Fibroblast of pulmonary artery (primary cell): ENCODE data around the gene CLDN16.

ENCODE experiments used
- DNase-seq: peaks from one replicate; pipeline ENCODE4 v3.0.0-alpha.2; 2010; ENCODE audit warnings: low read depth
- H3K4me3 ChIP-seq: replicated peaks from 2 replicates; pipeline ENCODE4 v1.5.1; 2011; ENCODE audit warnings: low read depth, mild to moderate bottlenecking, control low read depth, low read length, moderate library complexity
- TF ChIP-seq, protein P1 (sequence below): IDR thresholded peaks from 2 replicates; pipeline ENCODE4 v1.5.1; 2011; ENCODE audit warnings: mild to moderate bottlenecking, control low read depth, low read length, inconsistent platforms; ENCODE audit errors: missing control alignments

CLDN16 gene

DNA sequence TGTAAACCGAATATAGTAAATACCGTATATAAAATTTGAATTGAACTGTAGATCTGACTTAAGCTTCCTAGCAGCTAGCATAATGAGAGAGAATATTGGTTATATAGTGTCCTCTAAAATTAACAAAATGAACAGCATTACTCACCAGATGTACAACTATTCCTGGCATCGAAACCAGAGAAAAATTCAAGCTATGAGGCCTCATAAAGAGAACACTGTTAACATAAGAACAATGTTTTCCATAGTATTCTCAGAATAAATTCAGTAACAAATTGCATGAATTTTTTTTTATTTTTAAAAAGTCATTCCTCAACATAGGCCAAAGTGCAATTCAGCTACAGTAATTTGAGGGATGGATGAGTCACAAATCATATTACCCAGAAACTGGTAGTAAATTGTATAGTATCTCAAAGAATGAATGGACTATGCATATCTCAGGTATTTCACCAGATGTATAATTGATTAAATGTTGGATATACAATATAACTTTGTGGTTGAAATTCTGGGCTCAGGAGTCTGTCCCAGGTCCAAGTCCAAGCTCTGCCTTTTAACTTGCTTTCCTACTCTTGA lies 56.7 kb downstream of the CLDN16 start:
- no peak overlapping the region for H3K4me3 ChIP-seq
- TF ChIP-seq, protein P1, sequence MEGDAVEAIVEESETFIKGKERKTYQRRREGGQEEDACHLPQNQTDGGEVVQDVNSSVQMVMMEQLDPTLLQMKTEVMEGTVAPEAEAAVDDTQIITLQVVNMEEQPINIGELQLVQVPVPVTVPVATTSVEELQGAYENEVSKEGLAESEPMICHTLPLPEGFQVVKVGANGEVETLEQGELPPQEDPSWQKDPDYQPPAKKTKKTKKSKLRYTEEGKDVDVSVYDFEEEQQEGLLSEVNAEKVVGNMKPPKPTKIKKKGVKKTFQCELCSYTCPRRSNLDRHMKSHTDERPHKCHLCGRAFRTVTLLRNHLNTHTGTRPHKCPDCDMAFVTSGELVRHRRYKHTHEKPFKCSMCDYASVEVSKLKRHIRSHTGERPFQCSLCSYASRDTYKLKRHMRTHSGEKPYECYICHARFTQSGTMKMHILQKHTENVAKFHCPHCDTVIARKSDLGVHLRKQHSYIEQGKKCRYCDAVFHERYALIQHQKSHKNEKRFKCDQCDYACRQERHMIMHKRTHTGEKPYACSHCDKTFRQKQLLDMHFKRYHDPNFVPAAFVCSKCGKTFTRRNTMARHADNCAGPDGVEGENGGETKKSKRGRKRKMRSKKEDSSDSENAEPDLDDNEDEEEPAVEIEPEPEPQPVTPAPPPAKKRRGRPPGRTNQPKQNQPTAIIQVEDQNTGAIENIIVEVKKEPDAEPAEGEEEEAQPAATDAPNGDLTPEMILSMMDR, result no peak
- DNase-seq, result peak; percentile 8

DNA sequence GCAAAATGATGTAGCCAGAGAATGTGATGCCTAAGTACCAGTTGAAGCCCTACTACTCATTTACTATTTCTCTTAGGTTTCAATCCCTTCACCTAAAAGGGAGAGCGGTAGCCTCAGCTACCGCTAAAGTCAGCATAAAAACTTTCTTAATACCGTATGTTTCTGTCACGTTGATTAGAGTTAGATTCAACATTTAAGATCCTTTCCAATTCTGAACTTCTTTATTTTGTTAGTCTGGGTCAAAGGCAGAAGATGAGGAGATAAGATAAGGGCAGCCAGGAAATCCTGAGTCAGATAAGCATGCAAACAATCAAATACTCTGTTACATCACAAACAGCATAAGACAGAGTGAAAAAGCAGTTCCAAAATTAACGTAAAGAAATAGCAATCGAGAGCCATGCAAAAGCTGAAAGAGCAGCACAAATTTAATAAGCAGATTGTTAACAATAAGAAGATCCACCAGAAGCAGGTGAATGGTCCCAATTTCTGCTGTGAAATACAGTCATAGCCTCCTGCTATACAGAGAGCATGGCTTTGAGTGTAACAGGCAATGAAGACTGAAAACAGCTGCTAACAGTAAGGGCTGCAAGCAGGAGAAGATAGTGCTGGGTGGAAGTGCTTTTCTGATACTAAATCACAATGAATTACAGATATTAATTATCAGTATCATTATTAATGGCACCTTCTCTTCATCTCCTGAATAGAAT lies 58.8 kb downstream of the CLDN16 start:
- no peak overlapping the region for H3K4me3 ChIP-seq
- TF ChIP-seq, protein P1, result no peak
- no peak for DNase-seq

DNA sequence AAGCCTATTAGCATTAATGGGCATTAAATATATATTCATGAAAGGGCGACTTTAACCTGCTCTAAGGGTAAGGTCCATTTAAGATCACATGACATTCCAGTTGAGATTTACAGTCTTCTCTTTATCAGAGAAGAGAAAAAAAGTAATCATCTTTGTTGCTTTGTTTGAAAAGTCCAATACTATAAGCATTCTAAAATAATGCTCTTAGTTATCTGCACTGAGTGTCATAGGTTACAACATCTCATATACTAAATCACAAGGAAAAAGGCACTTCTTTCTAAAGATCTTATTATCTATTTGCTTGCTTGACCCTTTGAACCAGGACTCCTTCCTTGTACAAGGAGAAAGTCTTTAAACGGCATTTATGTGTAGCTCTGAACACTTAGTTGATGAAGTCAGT lies 60.3 kb downstream of the CLDN16 start:
- TF ChIP-seq, protein P1, result no peak
- no peak for DNase-seq
- H3K4me3 ChIP-seq, result no peak overlapping the region

DNA sequence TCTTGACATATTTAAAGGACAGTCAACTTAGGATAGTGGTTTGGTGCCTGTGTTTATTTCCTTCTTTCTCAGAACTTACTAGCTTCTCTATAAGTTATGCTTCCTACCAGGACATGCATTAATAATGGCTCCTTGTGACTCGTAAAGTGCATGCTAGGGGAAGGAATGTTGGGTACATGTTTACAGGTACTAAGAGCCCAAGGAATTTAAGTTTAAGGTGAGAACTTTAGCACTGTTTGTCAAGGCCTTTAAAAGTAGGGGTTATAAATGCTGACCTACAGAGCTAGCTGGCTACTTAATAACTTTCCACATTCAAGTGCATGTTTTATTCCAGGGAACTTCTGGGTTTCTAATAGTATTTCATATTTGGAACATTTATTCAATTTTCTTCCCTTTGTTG lies 61.8 kb downstream of the CLDN16 start, which contains the start of gene TMEM207:
Gene TMEM207, minus strand, starts transcription at position 101 of the 400 bp plus-strand sequence. Its CDS starts 92 bp downstream, at position 9.
- no peak within 1 kb of the TSS for H3K4me3 ChIP-seq
- TF ChIP-seq, protein P1, result no peak
- no peak for DNase-seq

DNA sequence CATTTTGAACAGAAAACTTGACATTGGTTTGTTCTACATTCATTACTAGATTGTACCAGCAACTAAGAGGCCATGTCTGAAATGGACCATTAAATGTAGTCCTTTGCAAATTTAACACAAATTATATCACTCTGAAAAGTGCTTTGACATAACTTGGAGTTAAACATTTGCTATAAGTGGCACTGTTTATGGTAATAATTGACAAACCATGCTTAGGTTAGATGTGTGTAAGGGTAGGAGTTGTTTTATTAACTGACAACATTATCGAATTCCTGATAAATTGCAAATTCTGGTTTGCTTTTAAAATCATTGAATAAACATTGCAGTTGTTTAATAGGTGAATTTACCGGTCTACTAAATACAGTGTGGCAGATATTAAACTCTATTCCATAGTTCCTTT lies 67.9 kb downstream of the CLDN16 start:
- TF ChIP-seq, protein P1, result no peak
- no peak for DNase-seq
- no peak overlapping the region for H3K4me3 ChIP-seq

DNA sequence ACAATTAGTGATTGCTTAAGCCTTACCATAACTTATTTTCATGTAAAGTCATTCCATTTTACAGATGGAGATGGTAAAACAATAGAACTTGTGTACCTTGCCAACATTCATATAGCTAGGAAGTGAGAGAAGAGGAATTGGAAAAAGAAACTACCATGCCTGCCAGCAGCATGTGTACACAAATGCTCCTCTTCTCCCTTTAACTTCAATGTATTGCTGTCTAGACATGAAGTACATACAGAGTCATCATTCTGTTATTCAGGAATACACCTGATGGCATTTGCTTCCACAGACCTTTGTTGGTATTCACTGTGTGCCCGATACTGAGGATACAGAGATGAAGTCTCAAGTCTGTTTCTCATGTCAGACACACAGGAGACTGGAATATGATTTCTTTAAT lies 68.8 kb downstream of the CLDN16 start:
- TF ChIP-seq, protein P1, result no peak
- H3K4me3 ChIP-seq, result no peak overlapping the region
- DNase-seq, result no peak
